NCI-H128 (cell line): ENCODE results near the gene DNAJB9.

Experiments
- DNase-seq: peaks from one replicate; lab custom pipeline; 2025; ENCODE audit not compliant: unreplicated experiment; lab: John Stamatoyannopoulos, UW

DNAJB9 gene

DNA sequence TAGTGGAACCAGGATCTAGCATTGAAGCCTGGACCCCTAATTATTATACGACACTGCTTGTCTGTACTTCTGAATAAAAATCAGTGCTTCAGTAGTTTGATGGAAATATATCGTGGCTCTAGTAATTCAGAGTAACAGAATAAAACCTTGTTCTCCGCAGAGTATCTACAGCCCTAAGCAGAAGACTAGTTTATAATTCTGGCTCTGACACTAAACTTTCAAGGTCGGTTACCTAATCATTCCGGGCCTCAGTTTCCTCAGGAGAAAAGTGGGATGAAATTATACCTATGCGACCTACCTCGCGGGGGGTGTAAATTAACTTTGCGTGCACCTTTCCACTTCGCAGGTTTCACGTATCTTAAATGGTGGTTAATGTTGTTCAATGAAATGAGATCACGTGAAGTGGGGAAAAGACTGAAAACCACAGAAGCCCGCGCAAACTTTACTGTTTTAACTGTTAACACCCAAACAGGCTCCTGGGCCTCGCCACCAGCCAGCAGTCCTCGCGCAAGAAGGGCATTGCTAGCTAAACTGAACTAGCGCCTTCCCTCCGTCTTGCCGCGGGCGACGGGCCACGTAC, 783 bp upstream of the DNAJB9 start:
- DNase-seq, result no peak

- no peak for DNase-seq
Measured at GRCh38 chr7:108570146-108570755, 577 bp downstream of the DNAJB9 start.

DNA sequence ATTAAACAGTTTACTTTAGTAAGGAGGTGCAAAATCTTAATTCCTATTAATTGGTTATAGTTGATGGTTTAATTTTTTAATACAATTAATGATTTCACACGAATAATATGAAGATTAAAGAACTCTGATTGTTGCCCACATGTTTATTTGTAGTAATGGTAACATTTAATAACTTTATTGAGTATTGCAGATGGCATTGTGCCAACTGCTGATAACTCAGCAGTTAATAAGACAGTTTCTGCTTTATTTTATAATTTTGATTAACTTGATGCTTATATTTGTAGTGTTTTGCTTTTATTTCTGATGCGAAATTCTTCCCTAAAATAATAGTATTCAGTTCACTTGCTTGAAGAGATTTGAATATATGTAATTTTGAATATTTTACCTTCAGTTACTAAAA, 2.8 kb downstream of the DNAJB9 start:
- no peak for DNase-seq

GRCh38 chr7:108575156-108575555, 5.5 kb downstream of the DNAJB9 start:
- DNase-seq, result no peak

DNA sequence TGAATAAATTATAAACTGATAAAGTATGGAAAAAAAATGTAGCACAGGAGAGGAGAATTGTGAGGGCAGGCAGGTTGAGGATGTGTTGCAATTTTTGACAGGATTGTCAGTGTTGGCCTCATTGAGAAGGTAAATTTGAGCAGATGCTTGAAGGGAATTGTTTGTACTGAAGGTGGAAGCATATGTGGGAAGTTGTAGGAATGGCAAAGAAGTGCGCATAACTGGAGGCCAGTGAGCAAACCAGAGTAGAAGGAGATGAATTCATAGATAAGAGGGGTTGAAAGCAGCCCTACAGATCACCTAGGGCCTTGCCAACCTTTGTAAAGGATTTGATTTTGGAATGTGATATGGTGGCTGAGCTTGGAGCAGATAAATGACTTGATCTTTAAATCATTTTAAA, 6.4 kb downstream of the DNAJB9 start:
- no peak for DNase-seq

GRCh38 chr7:108578937-108579336, 9.3 kb downstream of the DNAJB9 start:
- DNase-seq, result no peak

DNA sequence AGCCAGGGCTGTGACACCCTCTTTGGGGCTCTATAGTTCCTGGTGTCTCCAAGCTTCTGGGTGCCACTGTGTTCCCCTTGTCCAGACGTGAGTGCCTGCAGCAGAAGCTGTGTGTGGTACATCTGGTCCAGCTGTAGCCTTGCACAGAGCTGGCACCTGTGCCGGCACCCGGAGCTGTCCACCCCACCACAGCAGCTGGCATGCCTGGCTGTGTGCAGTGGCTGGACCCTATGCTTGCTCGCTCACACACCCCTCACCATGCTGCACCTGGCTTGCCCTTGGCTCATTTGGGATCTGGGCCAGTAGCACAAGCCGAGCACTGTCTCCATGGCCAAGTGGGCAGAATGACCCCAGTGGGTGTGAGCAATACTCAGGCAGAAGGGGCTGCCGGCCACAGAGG, 10.6 kb downstream of the DNAJB9 start:
- DNase-seq, result no peak

DNA sequence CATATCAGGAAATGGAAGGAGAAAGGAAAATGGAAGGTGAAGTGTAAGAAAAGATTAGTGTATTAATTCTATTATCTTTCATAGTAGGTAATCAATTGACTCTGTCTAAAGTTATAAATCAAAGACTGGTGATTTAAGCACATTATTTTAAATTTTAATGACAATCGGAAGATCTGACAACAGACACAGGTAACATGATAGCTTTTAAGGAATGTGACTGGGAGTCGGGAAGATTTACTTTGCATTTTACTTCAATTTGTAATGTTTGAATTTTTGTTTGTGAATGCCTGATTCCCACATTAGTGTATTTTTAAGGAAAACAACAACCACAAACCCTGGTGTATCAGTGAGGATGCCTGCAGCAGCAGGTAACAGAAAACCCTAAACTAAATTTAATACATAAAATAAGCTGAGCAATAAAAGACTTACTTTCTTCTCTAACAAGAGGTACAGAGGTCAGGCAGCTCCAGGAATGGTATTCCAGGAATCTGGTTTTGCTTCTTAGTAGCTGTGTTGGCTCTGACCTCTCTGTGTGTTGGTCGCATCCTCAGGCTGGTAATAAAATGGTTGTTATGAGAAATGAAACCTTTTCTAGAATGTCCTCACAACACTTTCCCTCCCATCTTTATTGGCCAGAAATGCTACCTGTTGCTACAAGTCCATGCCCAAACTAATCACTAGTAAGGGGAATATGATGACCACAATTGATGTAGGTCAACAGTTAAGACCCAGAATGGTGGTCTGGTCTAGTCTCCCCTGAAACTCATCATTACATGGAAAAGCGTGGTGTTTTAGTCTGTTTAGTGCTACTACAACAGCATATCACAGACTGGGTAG, 12.2 kb downstream of the DNAJB9 start:
- DNase-seq, result no peak

DNA sequence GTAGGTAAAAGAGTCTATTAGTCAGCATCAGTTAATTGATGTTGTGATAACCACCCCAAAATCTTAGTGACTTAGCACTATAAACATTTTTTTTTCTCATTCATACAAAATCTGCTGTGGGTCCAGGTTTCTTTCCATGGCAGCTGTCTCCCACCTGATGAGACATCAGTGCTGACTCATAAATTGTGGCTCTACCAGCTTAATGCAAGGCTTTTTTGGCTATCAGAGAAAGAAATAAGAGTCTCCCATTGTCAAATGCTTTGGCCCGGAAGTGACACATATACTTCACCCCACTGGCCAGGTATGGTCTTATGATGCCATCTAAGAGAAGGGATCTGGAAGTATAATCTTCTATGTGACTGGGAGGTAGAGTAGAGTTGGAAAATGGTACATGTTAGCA, 14.5 kb downstream of the DNAJB9 start:
- no peak for DNase-seq

DNA sequence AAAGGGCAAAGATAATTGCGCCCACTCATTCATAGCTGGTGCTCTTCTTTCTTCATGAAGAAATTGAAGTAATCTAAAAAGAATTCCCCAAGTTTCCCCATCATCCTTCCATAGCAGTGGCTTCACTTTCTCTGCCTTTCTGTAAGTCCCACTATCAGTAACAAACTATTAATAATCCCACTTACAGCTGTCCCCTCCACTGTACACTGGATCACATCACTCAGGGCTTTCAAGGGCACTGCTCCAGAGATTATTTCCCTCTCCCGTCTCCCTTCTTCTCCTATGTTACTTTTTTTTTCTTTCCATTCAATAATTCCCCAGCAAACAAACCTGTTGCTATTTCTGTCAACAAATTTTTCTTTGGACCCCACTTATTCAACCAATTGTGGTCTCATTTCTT, 16.2 kb downstream of the DNAJB9 start:
- no peak for DNase-seq

- no peak for DNase-seq
Measured at GRCh38 chr7:108586274-108586710, 16.6 kb downstream of the DNAJB9 start.

GRCh38 chr7:108589199-108589598, 19.5 kb downstream of the DNAJB9 start:
- DNase-seq, result no peak

DNA sequence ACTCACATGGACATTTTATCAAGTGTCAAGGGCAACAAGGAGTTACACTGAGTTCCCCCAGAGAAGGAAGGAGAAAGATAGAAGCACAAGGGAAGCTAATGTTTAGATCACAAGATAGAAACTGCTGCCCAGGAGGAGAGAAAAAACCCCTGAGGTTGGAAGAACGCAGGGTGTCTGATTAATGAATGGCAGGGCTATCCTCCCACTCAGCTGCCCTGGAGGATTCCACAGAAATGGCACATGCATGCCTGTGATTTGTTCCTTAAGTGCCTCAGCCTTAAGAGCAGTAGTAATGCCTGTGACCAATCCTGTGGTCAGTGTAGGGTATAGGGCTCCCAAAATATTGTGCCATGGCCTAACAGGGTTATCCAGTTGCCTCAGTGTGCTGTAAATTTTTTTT, 20.2 kb downstream of the DNAJB9 start:
- DNase-seq, result no peak

- DNase-seq, result no peak
Measured at GRCh38 chr7:108590606-108591005, 20.9 kb downstream of the DNAJB9 start.

- DNase-seq, result peak; percentile 37
Measured at GRCh38 chr7:108592646-108593201, 23.1 kb downstream of the DNAJB9 start.

GRCh38 chr7:108596560-108596959, 26.9 kb downstream of the DNAJB9 start:
- DNase-seq, result no peak

- peak; percentile 33 for DNase-seq
Measured at GRCh38 chr7:108598153-108598552, 28.5 kb downstream of the DNAJB9 start.

GRCh38 chr7:108598914-108599580, 29.4 kb downstream of the DNAJB9 start:
- DNase-seq, result no peak

DNA sequence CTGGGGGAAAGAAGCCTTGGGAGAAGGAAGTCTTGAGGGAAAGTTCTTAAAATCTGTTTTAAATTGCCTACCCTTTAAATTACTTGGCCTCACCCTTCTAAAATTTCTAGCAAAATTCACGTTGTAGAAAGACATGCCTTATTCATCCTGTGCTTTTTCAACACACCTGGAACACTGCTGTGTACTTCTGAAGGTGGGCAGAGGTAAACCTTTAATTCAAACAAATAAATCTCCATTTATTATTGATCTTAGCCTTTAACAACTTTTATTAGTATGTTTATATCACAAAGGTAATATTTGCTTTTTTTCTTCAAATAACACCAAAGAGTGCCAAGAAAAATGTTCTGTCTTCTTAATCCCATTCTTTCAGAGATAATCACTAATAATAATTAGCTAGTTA, 30.7 kb downstream of the DNAJB9 start:
- DNase-seq, result no peak

DNA sequence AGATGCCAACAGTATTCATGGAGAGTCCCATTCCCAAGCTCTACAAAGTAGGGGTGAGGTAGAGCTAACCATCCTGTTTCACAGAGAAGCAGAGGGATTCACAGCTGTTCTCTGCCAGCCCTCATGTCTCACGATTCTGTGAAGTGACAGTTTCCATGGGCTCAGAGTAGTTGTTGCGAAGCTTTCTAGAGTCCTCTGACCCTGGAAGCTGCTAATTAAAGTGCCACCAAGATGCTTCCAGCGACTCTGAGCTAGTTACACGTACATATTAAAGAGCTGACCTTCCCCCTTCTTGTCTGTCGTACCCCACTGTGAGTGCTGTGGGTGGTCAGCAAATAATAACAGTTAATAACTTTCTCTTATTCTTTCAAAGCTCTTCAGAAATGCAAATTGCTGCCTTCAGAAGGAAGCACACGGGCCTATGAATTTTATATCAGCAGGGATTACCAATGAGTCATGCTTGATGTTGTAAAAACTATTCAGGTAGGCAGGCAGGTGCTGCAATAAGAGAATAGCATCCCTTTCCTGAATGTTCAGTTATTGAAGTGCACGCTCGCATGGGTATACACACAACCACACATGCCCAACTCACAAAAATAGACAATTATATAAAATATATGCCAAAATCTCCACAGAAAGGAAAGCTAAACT, 34.1 kb downstream of the DNAJB9 start:
- DNase-seq, result no peak
